HG03045 (cell line): Measurements from ENCODE around the gene WEE1.
"Not testable (repeated sequence)": the region's sequence is repeated elsewhere in the genome, so short reads cannot be mapped to it uniquely, and the experiment has no call there.

Experiments used
- ATAC-seq: cut with Tn5 transposase; IDR thresholded peaks from one replicate; pipeline ENCODE4 v1.9.1; 2021; ENCODE audit warnings: mild to moderate bottlenecking, moderate library complexity; ENCODE audit not compliant: unreplicated experiment

The WEE1 gene

DNA sequence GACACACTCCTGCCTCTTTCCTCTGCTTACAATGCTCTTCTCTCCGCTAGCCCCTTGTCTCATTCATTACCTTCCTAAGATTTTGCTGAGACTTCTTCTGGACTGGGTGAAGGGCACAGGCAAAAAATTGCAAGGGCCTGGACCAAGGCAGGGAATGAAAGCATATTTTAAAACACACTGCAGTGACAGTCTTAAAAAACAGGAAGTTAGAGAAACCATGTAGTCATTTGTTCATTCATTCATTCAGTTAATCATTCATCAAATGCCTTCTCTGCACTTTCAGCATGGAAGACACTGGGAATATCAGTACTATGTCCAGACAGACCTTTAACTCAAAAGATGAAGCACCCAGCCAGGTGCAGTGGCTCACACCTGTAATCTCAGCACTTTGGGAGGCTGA, 45.5 kb downstream of the WEE1 start:
- no peak for ATAC-seq

DNA sequence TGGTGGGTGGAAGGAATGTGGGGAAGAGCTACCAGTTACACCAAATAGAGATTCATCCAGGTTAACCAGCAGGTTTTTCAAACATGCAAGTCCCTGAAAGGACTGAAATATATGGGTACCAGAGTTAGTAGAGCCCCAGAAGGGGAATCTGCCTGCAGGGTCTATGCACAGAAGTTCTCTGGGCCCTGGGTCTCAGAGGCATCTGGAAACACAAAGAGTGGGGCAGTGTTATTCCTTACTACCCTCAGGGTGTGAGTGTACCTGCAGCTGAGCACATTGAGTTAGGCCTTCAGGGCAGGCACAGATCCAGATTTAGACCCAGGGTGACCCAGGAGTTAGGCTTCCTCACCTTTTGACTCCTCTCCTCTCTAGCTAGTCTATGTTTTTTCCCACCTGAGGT, 46.5 kb downstream of the WEE1 start:
- ATAC-seq = no peak

DNA sequence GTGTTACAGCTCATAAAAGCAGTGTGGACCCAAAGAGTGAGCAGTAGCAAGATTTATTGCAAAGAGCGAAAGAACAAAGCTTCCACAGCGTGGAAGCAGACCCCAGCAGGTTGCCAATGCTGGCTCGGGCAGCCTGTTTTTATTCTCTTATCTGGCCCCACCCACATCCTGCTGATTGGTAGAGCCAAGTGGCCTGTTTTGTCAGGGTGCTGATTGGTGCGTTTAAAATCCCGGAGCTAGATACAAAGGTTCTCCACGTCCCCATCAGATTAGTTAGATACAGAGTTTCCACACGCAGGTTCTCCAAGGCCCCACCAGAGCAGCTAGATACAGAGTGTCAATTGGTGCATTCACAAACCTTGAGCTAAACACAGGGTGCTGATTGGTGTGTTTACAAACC, 48.9 kb downstream of the WEE1 start:
- ATAC-seq = not testable (repeated sequence)

DNA sequence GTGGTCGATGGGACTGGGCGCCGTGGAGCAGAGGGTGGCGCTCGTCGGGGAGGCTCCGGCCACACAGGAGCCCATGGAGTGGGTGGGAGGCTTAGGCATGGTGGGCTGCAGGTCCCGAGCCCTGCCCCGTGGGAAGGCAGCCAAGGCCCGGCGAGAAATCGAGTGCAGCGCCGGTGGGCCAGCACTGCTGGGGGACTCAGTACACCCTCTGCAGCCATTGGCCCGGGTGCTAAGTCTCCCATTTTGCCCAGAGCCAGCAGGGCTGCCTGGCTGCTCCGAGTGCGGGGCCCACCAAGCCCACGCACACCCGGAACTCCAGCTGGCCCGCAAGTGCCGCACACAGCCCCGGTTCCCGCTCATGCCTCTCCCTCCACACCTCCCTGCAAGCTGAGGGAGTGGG, 49.6 kb downstream of the WEE1 start:
- ATAC-seq = not testable (repeated sequence)

DNA sequence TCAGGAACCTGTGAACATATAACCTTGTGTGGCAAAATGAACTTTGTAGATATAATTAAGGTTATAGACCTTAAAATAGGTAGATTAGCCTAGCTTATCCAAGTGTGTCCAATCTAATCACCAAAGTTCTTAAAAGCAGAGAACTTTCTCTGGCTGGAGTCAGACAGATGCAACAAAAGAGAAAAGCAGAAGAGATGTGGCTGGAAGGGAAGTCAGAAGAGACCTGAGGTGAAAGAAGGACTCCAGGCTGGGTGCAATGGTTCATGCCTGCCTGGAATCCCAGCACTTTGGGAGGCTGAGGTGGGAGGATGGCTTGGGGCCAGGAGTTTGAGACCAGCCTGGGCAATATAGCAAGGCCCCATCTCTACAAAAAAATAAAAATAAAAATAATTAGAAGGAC, 51.0 kb downstream of the WEE1 start:
- ATAC-seq = no peak

DNA sequence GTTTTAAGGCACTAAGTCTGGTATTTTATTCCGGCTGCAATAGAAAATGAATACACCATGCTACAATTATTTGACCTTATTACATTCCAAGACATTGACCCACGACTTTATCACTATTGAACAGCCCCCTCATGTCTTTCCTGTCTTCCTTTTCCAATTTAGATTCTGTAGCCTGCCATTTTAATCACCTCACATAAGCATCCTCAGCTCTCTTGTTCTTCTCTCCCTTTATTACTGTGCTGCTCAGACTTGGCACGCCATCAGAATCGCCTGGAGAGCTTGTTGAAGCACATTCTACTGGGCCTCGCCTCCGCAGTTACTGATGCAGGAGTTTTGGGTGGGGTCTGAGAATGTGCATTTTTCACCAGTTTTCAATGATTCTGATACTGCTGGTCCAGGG, 51.7 kb downstream of the WEE1 start:
- no peak for ATAC-seq

DNA sequence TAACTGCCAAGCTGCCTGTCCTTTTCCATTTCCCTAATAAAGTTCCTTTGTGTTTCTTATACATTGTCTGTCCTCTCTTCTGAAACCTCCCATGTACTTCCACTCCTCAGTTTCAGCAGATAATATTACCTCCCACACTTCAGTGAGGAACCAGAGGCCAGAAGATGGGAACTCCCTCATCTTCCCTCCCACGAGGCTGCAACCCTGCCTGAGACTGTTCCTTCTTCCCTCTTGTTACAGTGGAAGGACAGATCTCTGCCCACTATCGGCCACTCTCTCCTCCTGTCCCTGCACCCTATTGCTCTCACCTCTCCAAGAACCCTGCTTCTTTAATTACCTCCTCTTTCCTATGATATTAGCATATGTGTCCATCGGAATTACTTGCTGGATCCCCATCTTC, 52.3 kb downstream of the WEE1 start:
- ATAC-seq = no peak

DNA sequence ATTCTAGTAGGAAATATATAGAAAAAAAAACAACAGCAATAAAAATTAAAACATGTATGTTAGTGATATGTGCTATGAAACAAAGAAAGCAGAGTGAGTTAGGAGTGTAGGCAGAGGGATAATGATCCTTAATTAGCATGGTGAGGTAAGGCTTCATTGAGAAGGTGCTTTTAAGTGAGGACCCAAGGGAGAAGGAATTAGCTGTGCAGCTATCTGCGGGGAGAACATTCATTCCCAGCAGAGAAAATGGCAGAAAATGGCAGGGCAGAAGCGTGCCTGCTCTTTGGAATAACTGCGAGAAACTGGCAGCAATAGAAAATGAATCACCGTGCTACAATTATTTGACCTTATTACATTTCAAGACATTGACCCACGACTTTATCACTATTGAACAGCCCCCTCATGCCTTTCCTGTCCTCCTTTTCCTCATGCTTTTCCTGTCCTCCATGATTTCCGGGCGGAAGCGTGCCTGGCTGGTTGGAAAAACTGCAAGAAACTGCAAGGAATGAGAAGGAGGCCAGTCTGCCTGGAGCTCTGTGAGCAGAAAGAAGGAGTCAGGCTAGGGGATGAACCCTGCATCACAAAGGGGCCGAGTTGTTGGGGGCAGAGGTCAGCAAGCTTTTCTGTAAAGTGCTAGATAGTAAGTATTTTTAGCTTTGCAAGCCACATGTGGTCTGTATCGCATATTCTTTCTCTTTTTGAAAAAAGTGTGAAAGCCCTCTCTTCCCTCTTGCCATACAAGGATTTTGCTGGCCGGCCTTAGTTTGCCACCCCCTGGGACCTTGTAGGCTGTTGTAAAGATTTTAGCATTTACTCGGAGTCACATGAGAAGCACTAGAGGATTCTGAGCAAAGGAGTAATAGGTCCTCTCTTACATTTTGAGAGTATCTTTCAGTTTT, 53.3 kb downstream of the WEE1 start:
- no peak for ATAC-seq

DNA sequence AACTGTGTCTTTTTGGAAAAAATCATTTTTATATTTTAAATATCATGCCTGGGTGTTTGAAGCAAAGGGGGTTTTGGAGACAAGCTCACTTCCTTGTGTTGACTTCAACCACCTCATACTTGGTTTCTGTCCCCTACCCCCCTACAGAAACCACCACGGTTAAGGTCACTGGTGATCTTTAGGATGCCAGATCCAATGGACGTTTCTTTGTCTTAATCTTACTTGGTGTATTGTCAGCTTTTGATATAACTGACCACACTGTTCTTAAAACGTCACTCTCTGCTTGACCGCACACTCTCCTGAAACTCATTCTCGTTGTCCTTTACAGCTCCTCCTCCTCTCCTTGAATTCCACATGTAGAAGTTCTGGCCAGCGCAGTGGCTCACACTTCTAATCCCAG, 55.6 kb downstream of the WEE1 start:
- no peak for ATAC-seq

DNA sequence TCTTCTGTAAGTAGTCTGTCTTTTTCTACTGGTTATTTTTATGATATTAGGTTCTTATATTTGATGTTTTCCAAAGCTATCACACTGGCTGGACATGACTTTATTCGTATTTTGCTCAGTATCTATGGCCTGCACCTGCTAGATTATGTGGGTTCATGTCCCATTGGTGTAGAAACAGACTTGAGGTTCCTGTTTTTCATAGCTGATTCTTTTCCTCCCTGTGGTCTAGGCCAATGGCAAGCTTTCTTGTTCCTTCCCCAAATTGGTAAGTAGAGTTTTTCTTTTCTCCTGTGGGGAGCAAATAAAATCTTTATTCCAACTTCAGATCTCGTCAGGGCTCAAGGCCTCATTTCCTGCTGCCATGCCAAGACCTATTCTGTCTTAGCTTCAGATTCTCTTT, 60.2 kb downstream of the WEE1 start:
- ATAC-seq = no peak

DNA sequence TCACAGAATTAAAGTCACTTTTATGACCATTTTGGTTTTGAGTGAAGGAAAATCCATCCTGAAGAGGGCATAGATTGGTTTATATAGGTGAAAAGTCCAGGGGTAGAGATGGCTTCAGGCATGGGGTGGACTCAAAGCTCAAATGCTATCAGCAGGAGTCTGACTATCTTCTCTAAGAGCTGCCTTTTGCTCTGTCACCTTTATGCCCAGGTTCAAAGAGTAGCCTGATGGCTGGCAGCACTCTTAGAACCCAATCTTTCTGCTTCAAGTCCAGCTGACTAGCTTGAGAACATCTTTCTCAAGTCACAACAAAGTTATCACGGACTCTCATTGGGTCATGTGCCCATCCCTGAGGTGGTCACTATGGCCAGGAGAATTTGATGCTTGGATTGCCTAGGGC, 63.2 kb downstream of the WEE1 start:
- ATAC-seq = no peak

DNA sequence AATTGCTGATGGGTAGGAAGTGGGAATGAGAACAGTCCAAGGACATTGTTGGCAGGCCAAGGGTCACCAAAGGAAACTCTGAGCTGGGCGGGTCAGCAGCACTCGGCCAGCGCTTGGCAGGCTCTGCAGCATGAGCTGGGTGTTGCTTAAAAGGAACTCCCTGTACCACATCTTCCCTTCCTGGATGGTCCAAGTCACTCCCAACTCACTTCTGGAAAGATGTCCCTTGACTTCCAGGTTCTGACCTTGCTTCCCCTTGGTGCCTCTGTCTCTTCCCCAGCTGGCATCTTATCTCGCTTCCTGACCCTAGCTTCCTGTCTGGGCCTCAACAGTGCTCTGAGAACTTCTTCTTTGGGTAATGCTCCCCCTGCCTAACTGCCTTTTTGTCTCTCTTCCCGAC, 65.6 kb downstream of the WEE1 start:
- no peak for ATAC-seq
